Epithelial cell of esophagus (primary cell): ENCODE measurements around the gene LZTR1.
A peak's percentile ranks its signal among the peaks of the same experiment; 100 is the strongest.

Experiments used
- DNase-seq: peaks from one replicate; pipeline ENCODE4 v3.0.0; 2010; ENCODE audit warnings: low read depth
- H3K4me3 ChIP-seq: 2 replicates; pipeline ENCODE4 v1.5.1; 2011; ENCODE audit warnings: mild to moderate bottlenecking, low read length, control low read depth
- TF ChIP-seq, protein P1 (sequence below): IDR thresholded peaks from 2 replicates; pipeline ENCODE4 v1.5.1; 2011; ENCODE audit warnings: low read depth, mild to moderate bottlenecking, low read length, control low read depth, inconsistent platforms; ENCODE audit not compliant: insufficient read depth; ENCODE audit errors: missing control alignments

LZTR1 gene

DNA sequence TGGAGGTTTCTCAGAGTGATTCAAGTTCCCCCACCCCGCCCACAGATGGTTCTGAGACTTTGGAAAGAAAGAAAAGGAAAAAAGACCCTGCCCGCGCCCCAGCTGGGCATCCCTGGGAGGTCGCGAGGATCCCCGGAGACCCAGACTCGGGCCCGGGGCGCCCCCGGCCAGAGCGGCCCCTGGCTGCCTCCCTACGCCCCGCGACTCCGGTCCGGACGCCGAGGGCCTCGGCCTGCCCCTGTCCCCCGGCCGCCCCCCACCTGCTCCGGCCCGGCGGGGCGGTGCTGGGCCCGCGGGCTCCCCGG is 17.3 kb upstream of the LZTR1 start:
- TF ChIP-seq, protein P1, sequence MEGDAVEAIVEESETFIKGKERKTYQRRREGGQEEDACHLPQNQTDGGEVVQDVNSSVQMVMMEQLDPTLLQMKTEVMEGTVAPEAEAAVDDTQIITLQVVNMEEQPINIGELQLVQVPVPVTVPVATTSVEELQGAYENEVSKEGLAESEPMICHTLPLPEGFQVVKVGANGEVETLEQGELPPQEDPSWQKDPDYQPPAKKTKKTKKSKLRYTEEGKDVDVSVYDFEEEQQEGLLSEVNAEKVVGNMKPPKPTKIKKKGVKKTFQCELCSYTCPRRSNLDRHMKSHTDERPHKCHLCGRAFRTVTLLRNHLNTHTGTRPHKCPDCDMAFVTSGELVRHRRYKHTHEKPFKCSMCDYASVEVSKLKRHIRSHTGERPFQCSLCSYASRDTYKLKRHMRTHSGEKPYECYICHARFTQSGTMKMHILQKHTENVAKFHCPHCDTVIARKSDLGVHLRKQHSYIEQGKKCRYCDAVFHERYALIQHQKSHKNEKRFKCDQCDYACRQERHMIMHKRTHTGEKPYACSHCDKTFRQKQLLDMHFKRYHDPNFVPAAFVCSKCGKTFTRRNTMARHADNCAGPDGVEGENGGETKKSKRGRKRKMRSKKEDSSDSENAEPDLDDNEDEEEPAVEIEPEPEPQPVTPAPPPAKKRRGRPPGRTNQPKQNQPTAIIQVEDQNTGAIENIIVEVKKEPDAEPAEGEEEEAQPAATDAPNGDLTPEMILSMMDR: no peak

GRCh38 chr22:20965104-20965887 is 16.8 kb upstream of the LZTR1 start:
- TF ChIP-seq, protein P1: no peak
- DNase-seq: no peak
- H3K4me3 ChIP-seq: no peak overlapping the region

More for the DNA sequence above, 17.3 kb upstream of the LZTR1 start:
- H3K4me3 ChIP-seq: peak overlapping the region; percentile 29
- no peak for DNase-seq

GRCh38 chr22:20965888-20966855 is 15.9 kb upstream of the LZTR1 start:
- DNase-seq: no peak
- no peak overlapping the region for H3K4me3 ChIP-seq
- TF ChIP-seq, protein P1: no peak

- H3K4me3 ChIP-seq: no peak within 1 kb of the TSS
- no peak for DNase-seq
- TF ChIP-seq, protein P1: no peak
These were observed 15.0 kb upstream of the LZTR1 start, which contains the start of gene AIFM3 for GRCh38 chr22:20966883-20967696. TSS of gene AIFM3 (plus strand) at chr22:20967255. CDS start at chr22:20967945, 690 bp downstream.

- H3K4me3 ChIP-seq: no peak overlapping the region
- no peak for DNase-seq
- TF ChIP-seq, protein P1: no peak
These were observed 14.3 kb upstream of the LZTR1 start for GRCh38 chr22:20967697-20968211.

DNA sequence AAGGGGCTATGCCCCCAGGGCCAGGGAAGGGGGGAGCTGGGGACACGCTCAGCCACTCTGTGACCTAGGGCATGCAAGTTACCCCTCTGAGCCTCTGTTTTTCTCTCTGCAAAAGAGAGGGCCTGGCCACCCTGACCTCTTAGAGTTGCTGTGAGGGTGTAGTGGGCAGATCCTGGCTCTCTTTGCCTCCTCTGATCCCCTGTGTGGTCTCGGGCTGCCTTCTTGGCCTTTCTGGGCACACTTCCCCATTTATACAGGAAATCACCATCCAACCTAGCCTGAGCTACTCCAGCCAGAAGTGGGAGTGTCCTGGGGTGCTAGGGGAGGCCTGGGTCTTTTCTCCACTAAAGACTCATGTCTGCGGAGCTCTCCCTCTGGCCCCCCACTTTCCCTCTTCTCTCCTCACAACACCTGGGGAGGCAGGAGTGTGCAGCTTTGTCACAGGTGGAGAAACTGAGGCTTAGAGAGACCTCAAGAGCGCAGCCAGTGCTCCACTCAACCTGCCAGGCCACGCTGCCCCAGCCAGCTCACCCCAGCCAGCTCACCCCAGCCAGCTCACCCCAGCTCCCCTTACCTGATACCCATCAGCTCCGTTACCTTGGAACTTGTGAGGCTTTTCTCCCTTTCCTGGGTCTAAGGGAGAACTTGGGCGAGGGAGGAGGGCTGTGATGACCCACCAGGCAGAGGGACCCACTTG is 13.7 kb upstream of the LZTR1 start:
- TF ChIP-seq, protein P1: no peak
- no peak for DNase-seq
- no peak overlapping the region for H3K4me3 ChIP-seq
